Testis (tissue), 2 donors: ENCODE results near the gene EFL1.

Experiments
- CTCF ChIP-seq, 3 experiments: fragments of 450-650 bp in 2 of 3; fragments of 200-600 bp in 1 of 3; sonication (generic) in 1 of 3; IDR thresholded peaks; one replicate each; pipeline ENCODE4 v1.5.1; 2016 to 2019; ENCODE audit warnings: antibody characterized with exemption in 3 of 3, mild to moderate bottlenecking in 2 of 3, moderate library complexity in 1 of 3
- POLR2A ChIP-seq: fragments of 450-650 bp; IDR thresholded peaks from one replicate; pipeline ENCODE4 v1.6.1; 2017; ENCODE audit warnings: antibody characterized with exemption, mild to moderate bottlenecking, moderate library complexity

- TF ChIP-seq POLR2A (no peak), CTCF (IDR thresholded peaks at IDR 0.05) (no peak)
Observed at GRCh38 chr15:82298032-82298431, 35.5 kb upstream of the EFL1 start.
